ENCODE data around the gene EHF. TPM values are rescaled to one million over a fixed set of nuclear protein-coding genes. Genes with fewer than 3 reads are reported as not detected.
A peak's percentile ranks its signal among the peaks of the same experiment; 100 is the strongest.
"Not testable (repeated sequence)": the region's sequence is repeated elsewhere in the genome, so short reads cannot be mapped to it uniquely, and the experiment has no call there.

The EHF gene
- total and polyA plus RNA-seq, 12 donors: 0.11 to 6.8 (median 0.76) TPM

DNA sequence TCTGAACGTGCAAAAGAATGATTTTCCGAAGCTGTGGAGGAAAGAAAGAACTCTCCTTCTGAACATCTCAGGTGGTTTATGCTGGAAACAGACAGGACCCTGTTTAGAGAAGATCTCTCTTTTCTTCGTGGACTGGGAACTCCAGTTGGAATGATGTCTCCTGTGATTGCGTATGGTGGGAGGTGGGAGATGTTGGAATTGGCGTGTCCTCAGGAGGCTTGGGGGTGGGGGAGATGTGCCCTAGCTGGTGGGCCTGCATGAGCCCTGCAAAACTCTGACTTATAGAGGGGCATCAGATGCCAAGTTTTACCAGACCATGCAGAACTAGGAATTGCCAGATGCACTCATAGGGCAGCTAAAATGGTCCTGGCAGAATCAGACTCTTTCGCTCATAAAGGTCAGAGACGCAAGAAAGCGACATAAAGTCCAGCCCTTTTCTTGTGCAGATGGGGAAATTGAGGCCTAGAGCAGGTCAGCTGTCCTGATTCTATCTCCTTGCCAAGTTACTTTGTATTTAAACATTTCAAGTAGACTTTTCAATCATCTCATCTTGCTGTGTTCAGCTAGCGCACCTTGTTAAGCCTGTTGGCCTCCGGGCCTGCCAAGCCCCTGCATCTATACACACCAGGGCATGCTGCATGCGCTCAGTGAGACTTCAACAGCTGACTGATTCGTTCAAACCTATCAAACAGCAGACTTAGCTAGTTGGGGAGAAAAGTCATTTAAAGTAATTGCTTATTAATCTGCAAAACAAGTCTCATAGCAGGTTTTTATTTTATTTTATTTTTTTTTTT is 34.2 kb upstream of the EHF start:
- 57 to 62% (median 58%) methylated on average over 12 of the region's 12 CpGs for WGBS, 4 donors

GRCh38 chr11:34587282-34587677 is 33.6 kb upstream of the EHF start:
- Histone ChIP-seq H3K36me3 (replicated peaks in 1 of 2) (no peaks in the 10 kb centered on the region), H3K27me3 (no peaks in the 10 kb centered on the region), H3K4me1 (replicated peaks in 1 of 2) (peaks cover 0 to 4% of the 10 kb centered on the region in 2 donors), H3K27ac (no peak overlapping the region), H3K9me3 (replicated peaks in 1 of 3) (no peaks in the 10 kb centered on the region), H3K4me3 (no peak overlapping the region)
- no peak for DNase-seq
- 78 to 94% (median 88%) methylated on average over 5 of the region's 5 CpGs for WGBS, 4 donors
- no peak for TF ChIP-seq POLR2A (IDR thresholded peaks at IDR 0.05)
- intact Hi-C loops (cut with DNase I): loop anchor here in 1 of 2 donors (2.0 to 10.0 kb wide), 2 partner anchors 304 to 808 kb away; no protein-coding TSS in a partner anchor

More for the DNA sequence above, 34.2 kb upstream of the EHF start:
- no peak overlapping the region for H3K27ac ChIP-seq
- H3K27me3 ChIP-seq: no peaks in the 10 kb centered on the region
- peaks cover 0 to 4% of the 10 kb centered on the region in 2 donors for H3K4me1 ChIP-seq (replicated peaks in 1 of 2)
- TF ChIP-seq POLR2A (IDR thresholded peaks at IDR 0.05) (no peak), CTCF (IDR thresholded peaks at IDR 0.05) (peak in 1 of 6 experiments; percentile 15)
- intact Hi-C loops (cut with DNase I): loop anchor here in 1 of 2 donors (2.0 to 10.0 kb wide), 2 partner anchors 304 to 808 kb away; no protein-coding TSS in a partner anchor
- no peaks in the 10 kb centered on the region for H3K9me3 ChIP-seq (replicated peaks in 1 of 3)
- DNase-seq: no peak
- H3K36me3 ChIP-seq (replicated peaks in 1 of 2): no peaks in the 10 kb centered on the region
- peak overlapping the region in 1 of 4 donors; percentile 16 for H3K4me3 ChIP-seq

DNA sequence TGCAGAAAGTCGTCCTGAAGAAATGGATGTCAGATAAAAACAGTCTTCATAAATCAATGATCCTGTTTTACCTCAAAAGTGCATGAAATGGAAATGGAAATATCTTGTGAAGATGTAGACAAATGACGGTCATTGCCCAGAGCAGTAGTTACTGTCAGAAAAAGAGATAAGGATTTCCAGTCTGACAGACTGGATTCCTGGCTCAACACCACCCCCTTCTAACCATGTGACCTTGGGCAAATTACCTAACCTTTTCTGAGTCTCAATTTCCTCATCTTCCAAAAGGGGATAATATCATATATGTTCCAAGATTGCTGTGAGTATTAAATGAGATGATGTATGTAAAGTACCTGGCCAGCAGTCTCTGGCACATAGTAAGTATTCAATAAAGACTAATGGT is 32.9 kb upstream of the EHF start:
- Histone ChIP-seq H3K9me3 (replicated peaks in 1 of 3) (no peaks in the 10 kb centered on the region), H3K27me3 (no peaks in the 10 kb centered on the region), H3K4me3 (no peak overlapping the region), H3K27ac (no peak overlapping the region), H3K36me3 (replicated peaks in 1 of 2) (no peaks in the 10 kb centered on the region), H3K4me1 (replicated peaks in 1 of 2) (peaks cover 0 to 4% of the 10 kb centered on the region in 2 donors)
- 47 to 69% (median 56%) methylated on average over 2 of the region's 2 CpGs for WGBS, 4 donors
- intact Hi-C loops (cut with DNase I): loop anchor here in 1 of 2 donors (10.0 kb wide), 1 partner anchor 807 kb away; no protein-coding TSS in a partner anchor
- peak in 1 of 7 donors; percentile 39 for DNase-seq
- TF ChIP-seq CTCF (IDR thresholded peaks at IDR 0.05) (no peak), POLR2A (IDR thresholded peaks at IDR 0.05) (no peak)

- intact Hi-C loops (cut with DNase I): loop anchor here in 1 of 2 donors (10.0 kb wide), 1 partner anchor 806 kb away; no protein-coding TSS in a partner anchor
- 78 to 88% (median 85%) methylated on average over 4 of the region's 4 CpGs for WGBS, 4 donors
- Histone ChIP-seq H3K4me1 (replicated peaks in 1 of 2) (peaks cover 0 to 4% of the 10 kb centered on the region in 2 donors), H3K27me3 (no peaks in the 10 kb centered on the region), H3K27ac (no peak overlapping the region), H3K36me3 (replicated peaks in 1 of 2) (no peaks in the 10 kb centered on the region), H3K9me3 (replicated peaks in 1 of 3) (no peaks in the 10 kb centered on the region), H3K4me3 (no peak overlapping the region)
- TF ChIP-seq CTCF (IDR thresholded peaks at IDR 0.05) (no peak), POLR2A (IDR thresholded peaks at IDR 0.05) (no peak)
- no peak for DNase-seq
These were observed 32.2 kb upstream of the EHF start for GRCh38 chr11:34588701-34589100.

- not testable (repeated sequence) for H3K4me1 ChIP-seq (replicated peaks in 1 of 2); H3K27ac ChIP-seq; H3K36me3 ChIP-seq (replicated peaks in 1 of 2); DNase-seq; H3K27me3 ChIP-seq; H3K9me3 ChIP-seq (replicated peaks in 1 of 3); H3K4me3 ChIP-seq
- WGBS, 4 donors: 92 to 96% (median 93%) methylated on average over 7 of the region's 7 CpGs
- intact Hi-C loops (cut with DNase I): loop anchor here in 1 of 2 donors (10.0 kb wide), 1 partner anchor 806 kb away; no protein-coding TSS in a partner anchor
These were observed 31.7 kb upstream of the EHF start for GRCh38 chr11:34589177-34589576.
